Activated CD4-positive, alpha-beta T cell treated with anti-CD3 and anti-CD28 coated beads, Interleukin-2, Interleukin-4, amounts not matched to agents 100 ng/mL and 50 ng/mL, durations not matched to agents 16 hours and 8 hours (primary cell): ENCODE results near the gene USP6.
"Not testable (repeated sequence)": the region's sequence is repeated elsewhere in the genome, so short reads cannot be mapped to it uniquely, and the experiment has no call there.

Source experiments
- DNase-seq: peaks from one replicate; pipeline ENCODE4 v3.0.0-alpha.2; 2020; ENCODE audit warnings: low spot score

The USP6 gene

DNA sequence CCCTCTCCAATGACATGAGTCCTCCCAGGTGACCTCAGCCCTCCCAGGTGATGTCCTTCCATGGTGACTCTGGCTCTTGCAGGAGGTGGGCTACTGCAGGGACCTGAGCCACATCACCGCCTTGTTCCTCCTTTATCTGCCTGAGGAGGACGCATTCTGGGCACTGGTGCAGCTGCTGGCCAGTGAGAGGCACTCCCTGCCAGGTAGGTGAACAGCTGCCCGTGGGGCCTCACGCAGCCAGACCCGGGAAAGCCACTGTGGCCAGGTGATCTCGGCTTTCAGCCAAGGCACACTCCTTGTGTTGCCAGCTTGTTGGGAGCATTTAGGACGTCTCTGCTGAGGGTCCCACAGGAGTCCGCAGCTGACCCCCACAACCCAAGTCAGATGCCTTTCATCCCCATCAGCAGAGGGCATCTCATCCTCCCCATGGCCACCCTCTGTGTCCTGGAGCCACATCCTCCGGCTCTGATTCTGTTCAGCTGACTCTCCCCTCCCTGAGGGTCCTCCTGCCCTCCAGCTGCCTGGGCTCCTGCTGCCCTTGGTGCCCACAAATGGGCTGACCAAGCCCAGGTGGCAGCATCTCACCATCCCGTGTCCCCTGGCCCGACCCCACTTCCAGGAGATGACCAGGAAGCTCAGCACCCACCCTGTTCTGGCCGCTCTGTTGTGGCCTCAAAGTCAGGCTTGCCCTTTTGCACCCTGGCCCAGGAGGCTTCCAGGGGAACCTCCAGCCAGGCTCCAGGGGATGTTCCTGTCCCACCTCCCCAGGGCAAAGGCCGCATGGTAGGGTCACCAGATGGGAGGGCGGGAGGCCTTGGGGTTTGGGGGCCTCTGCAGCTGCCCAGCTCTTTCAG, 20.1 kb downstream of the USP6 start:
- DNase-seq, result no peak

DNA sequence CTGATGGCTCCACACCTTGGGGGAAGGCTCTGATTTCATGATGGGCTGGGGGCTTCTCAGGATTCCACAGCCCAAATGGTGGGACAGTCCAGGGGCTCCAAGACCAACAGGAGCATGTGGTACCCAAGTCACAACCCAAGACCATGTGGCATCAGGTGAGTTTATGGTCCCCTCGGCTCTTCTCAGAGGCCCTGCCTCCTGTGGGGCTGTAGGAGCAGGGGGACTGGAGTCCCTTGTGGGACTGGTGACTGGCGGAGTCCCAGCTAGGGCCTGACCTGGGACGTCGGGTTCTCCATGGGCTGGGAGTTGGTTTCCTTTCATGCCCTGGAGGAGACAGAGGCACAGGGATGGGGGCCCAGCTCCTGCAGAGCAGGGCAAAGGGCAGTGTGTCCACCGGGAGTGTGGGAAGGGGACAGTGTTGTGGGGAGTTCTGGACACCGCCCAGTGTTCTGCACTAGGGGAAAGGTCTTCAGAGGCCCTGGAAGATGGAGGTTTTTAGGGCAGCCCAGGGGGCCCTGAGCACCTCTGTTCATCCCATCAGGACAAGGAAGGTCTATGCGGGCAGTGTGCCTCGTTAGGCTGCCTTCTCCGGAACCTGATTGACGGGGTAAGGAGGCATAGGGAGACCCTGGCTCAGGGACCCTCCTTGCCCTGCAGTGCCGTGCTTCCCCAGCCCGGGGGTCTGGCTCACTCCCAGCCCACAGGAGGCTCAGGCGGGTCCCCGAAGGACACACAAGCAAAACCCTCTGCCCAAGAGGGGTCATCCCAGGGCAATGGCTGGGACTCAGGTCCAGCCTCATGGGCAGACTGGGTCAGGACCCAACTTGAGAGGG, 21.0 kb downstream of the USP6 start:
- not testable (repeated sequence) for DNase-seq

- not testable (repeated sequence) for DNase-seq
These were observed 21.8 kb downstream of the USP6 start for GRCh38 chr17:5137511-5138197.

DNA sequence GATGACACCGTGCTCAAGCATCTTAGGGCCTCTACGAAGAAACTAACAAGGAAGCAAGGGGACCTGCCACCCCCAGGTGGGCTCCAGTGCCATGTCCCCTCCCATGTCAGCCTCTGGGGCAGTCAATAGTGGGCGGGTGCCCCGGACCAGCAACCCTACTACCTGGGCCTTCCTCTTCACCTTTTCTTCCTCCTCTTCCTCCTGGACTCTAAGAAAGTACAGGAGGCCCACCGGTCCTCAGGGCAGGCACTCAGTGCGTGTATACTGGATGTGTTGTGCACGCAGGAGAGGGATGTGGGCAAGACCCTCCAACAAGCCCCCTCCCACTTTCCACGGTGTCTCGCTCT, 22.3 kb downstream of the USP6 start:
- DNase-seq, result not testable (repeated sequence)

DNA sequence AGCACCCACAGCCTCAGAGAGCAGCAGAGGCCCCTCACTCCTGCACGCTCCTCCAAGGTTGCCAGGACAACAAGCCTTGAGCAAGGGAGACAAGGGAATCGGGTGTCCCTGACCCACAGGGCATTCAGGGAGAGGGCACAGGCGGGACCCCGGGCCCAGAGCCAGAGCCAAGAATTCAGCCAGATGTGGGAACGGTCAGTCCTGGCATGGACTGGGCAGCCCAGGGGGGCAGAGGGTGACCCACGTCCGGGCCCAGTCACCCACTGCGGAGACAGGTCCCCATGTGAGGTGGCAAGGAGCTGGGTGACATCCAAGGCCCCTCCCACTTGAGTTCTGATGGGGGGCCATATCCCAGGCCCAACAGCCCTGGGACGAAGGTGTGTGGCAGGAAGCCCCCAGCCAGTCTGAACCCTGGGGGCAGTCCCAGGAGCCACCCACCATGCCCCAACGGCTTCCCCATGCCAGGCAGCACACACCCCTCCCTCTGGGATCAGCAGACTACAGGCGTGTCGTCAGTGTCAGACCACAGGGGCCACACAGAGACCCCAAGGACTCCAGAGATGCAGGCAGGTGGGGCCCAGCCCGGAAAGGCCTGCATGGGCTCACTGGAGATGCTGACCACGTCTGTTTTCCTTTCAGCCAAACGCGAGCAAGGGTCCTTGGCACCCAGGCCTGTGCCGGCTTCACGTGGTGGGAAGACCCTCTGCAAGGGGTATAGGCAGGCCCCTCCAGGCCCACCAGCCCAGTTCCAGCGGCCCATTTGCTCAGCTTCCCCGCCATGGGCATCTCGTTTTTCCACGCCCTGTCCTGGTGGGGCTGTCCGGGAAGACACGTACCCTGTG, 23.0 kb downstream of the USP6 start:
- no peak for DNase-seq

GRCh38 chr17:5139458-5139732, 23.6 kb downstream of the USP6 start:
- DNase-seq, result no peak

DNA sequence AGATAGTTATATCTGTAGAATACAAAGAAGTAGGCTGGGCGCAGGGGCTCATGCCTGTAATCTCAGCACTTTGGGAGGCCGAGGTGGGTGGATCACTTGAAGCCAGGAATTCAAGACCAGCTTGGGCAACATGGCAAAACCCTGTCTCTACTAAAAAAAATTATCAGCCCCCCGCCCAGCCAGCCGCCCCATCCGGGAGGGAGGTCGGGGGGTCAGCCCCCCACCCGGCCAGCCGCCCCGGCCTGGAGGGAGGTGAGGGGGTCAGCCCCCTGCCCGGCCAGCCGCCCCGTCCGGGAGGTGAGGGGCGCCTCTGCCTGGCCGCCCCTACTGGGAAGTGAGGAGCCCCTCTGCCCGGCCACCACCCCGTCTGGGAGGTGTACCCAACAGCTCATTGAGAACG, 27.0 kb downstream of the USP6 start:
- not testable (repeated sequence) for DNase-seq

- not testable (repeated sequence) for DNase-seq
These were observed 30.3 kb downstream of the USP6 start for GRCh38 chr17:5146122-5146521.

- not testable (repeated sequence) for DNase-seq
These were observed 44.9 kb downstream of the USP6 start for GRCh38 chr17:5160702-5161101.

DNA sequence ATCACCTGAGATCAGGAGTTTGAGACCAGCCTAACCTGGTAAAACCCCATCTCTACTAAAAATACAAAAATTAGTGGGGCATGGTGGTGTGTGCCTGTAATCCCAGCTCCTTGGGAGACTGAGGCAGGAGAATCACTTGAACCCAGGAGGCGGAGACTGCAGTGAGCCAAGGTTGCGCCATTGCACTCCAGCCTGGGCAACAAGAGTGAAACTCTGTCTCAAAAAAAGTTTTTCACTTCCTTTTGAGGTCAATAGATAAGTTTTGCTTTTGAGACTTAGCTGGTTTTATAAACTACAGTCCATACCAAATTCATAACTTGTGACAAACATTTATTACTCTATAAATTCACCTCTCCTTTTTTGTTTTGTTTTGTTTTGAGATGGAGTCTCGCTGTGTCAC, 46.0 kb downstream of the USP6 start:
- DNase-seq, result not testable (repeated sequence)

DNA sequence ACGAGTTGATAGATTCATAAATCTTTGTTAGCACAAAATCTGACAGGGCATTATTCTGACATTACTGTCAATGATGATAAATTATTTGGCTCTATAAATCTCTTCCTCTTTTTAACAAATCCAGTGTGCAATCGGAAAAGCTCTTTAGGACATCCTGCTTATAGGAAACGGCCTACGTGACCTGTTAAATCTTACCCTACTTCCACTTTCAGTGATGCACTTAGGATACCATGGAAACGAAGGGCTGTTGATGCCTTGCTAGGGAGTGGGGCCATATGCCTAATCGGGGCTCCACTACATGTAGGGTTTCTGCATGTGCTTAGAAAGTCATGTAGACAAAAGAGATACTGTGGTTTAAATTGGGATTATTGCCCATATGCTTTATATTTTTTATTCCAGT, 48.6 kb downstream of the USP6 start:
- no peak for DNase-seq

GRCh38 chr17:5165791-5166564, 50.1 kb downstream of the USP6 start:
- DNase-seq, result not testable (repeated sequence)

DNA sequence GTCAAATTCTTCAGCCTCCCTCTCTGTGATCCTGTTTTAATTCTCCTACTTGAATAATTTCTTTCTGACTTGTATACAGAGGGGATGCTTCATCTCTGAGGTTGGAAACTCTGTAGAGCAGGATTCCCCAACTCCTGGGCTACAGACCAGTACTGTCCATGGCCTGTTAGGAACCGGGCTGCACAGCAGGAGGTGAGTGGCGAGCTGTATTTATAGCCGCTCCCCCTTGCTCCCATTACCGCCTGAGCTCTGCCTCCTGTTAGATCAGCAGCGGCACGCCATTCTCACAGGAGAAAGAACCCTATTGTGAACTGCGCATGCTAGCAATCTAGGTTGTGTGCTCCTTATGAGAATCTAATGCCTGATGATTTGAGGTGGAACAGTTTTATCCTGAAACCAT, 59.2 kb downstream of the USP6 start:
- DNase-seq, result not testable (repeated sequence)

GRCh38 chr17:5179003-5179402, 63.2 kb downstream of the USP6 start:
- DNase-seq, result no peak

DNA sequence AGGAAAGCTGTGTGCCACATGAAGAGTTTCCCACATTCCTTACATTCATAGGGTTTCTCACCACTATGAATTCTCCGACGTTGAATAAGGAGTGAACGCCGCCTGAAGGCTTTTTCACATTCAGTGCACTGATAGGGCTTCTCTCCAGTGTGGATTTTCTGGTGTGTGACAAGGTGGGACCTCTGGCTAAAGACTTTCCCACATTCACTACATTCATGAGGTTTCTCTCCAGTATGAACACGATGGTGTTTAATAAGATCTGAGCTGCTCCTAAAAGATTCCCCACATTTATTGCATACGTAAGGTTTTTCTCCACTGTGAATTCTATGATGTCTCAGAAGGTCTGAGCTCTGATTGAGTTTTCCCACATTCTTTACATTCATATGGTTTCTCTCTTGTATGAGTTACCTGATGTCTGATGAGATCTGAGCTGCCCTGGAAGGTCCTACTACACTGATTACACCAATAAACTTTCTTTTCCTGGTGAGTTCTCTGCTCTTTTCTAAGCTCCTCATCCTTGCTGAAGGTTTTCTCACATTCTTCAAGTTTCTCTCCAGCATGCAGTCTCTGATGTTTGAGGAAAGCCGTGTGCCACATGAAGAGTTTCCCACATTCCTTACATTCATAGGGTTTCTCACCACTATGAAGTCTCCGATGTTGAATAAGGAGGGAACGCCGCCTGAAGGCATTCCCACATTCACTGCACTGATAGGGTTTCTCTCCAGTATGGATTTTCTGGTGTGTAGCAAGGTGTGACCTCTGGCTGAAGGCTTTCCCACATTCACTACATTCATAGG, 65.9 kb downstream of the USP6 start:
- DNase-seq, result no peak

- DNase-seq, result no peak
These were observed 67.0 kb downstream of the USP6 start for GRCh38 chr17:5182597-5183409.

GRCh38 chr17:5183410-5183793, 67.6 kb downstream of the USP6 start:
- no peak for DNase-seq

GRCh38 chr17:5184288-5184687, 68.5 kb downstream of the USP6 start:
- DNase-seq, result no peak
